DND-41 (cell line): ENCODE results near the gene OR10G4.

Experiments
- EZH2 ChIP-seq: IDR thresholded peaks from 3 replicates; pipeline ENCODE4 v1.6.1; 2012; ENCODE audit warnings: borderline replicate concordance, low read depth, mild to moderate bottlenecking, moderate library complexity, low read length, inconsistent platforms; ENCODE audit not compliant: severe bottlenecking
- TF ChIP-seq, protein P1 (sequence below): IDR thresholded peaks from 2 replicates; pipeline ENCODE4 v1.5.1; 2012; ENCODE audit warnings: borderline replicate concordance, low read length, moderate library complexity, mild to moderate bottlenecking; ENCODE audit not compliant: poor library complexity, severe bottlenecking; ENCODE audit errors: extremely low read depth

DNA sequence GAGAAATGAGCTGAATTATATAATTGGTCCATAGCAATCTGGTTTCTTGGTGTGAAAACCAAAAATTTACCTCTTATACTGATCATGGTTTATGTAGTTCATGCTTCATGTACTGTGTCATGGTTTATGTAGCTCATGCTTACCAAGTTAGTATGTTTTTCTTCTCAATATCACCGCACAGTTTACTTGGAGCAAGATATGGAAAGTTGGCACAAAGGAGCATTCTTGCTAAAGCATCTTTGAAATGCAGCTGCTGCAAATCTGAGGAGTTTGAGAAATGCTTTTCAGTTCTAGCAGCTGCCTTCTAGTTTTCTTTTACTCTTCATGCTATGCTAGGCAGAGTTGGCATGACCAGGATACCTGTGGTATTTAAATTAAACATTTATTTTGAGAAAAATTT is 23.9 kb downstream of the OR10G4 start:
- TF ChIP-seq, protein P1, sequence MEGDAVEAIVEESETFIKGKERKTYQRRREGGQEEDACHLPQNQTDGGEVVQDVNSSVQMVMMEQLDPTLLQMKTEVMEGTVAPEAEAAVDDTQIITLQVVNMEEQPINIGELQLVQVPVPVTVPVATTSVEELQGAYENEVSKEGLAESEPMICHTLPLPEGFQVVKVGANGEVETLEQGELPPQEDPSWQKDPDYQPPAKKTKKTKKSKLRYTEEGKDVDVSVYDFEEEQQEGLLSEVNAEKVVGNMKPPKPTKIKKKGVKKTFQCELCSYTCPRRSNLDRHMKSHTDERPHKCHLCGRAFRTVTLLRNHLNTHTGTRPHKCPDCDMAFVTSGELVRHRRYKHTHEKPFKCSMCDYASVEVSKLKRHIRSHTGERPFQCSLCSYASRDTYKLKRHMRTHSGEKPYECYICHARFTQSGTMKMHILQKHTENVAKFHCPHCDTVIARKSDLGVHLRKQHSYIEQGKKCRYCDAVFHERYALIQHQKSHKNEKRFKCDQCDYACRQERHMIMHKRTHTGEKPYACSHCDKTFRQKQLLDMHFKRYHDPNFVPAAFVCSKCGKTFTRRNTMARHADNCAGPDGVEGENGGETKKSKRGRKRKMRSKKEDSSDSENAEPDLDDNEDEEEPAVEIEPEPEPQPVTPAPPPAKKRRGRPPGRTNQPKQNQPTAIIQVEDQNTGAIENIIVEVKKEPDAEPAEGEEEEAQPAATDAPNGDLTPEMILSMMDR, result no peak
- no peak for TF ChIP-seq EZH2
